WTC11 (cell line): ENCODE data around the gene LPCAT1. TPM values are rescaled to one million over a fixed set of nuclear protein-coding genes. Genes with fewer than 3 reads are reported as not detected.

ENCODE experiments used
- ATAC-seq: fragments of 200-7000 bp; cut with Tn5 transposase; 2 replicates; pipeline ENCODE4 v1.10.0; 2021; ENCODE audit warnings: mild to moderate bottlenecking, moderate library complexity
- CTCF ChIA-PET: fragments of 300-600 bp; sonication (Branson Sonifier 250); formaldehyde crosslinking; loops from one replicate; lab custom pipeline; 2021; ENCODE audit warnings: antibody characterized with exemption; lab: Charles Lee
- POLR2A ChIA-PET: fragments of 350-600 bp; sonication (Branson Sonifier 250); formaldehyde crosslinking; loops from one replicate; lab custom pipeline; 2021; ENCODE audit warnings: antibody characterized with exemption; lab: Charles Lee
- DNase-seq: peaks from one replicate; pipeline ENCODE4 v3.0.0; 2021; ENCODE audit warnings: low spot score
- H3K27ac Mint-ChIP-seq: 2 replicates; pipeline ENCODE4 v1.8.0; 2021; ENCODE audit warnings: mixed read lengths
- H3K27me3 Mint-ChIP-seq: 2 replicates; pipeline ENCODE4 v1.8.0; 2021; ENCODE audit warnings: low read depth, mild to moderate bottlenecking, moderate library complexity, mixed read lengths
- H3K36me3 Mint-ChIP-seq: 2 replicates; pipeline ENCODE4 v1.8.0; 2021; ENCODE audit warnings: mixed read lengths
- H3K4me1 Mint-ChIP-seq: 2 replicates; pipeline ENCODE4 v1.8.0; 2022; ENCODE audit warnings: mixed read lengths
- H3K4me3 Mint-ChIP-seq: 2 replicates; pipeline ENCODE4 v1.8.0; 2021; ENCODE audit warnings: mild to moderate bottlenecking, moderate library complexity, mixed read lengths
- H3K9me3 Mint-ChIP-seq: 2 replicates; pipeline ENCODE4 v1.8.0; 2021; ENCODE audit warnings: mixed read lengths
- AFF4 ChIP-seq: sonication (generic); formaldehyde crosslinking; IDR thresholded peaks from 2 replicates; pipeline ENCODE4 v1.8.1; 2023; ENCODE audit warnings: mild to moderate bottlenecking, missing genetic modification reagents, borderline replicate concordance
- ATF6 ChIP-seq: sonication (generic); formaldehyde crosslinking; IDR thresholded peaks from 2 replicates; pipeline ENCODE4 v1.8.1; 2023; ENCODE audit warnings: mild to moderate bottlenecking, missing genetic modification reagents
- EMX1 ChIP-seq: fragments of 250-450 bp; sonication (Bioruptor Pico); IDR thresholded peaks from 2 replicates; pipeline ENCODE4 v1.8.0; 2021; ENCODE audit warnings: mild to moderate bottlenecking
- HMGA2 ChIP-seq: fragments of 250-450 bp; sonication (Bioruptor Pico); IDR thresholded peaks from 2 replicates; pipeline ENCODE4 v1.4.0; 2021; ENCODE audit warnings: mild to moderate bottlenecking, moderate library complexity
- IRF1 ChIP-seq: sonication (generic); formaldehyde crosslinking; IDR thresholded peaks from 2 replicates; pipeline ENCODE4 v1.8.0; 2023; ENCODE audit warnings: missing genetic modification reagents
- IRF2 ChIP-seq: sonication (generic); formaldehyde crosslinking; IDR thresholded peaks from 2 replicates; pipeline ENCODE4 v1.8.0; 2022; ENCODE audit warnings: low read depth, missing genetic modification reagents, borderline replicate concordance
- KAT7 ChIP-seq: sonication (generic); formaldehyde crosslinking; IDR thresholded peaks from 2 replicates; pipeline ENCODE4 v1.8.1; 2023; ENCODE audit warnings: missing genetic modification reagents, mild to moderate bottlenecking, borderline replicate concordance
- NR2C2 ChIP-seq: sonication (generic); formaldehyde crosslinking; IDR thresholded peaks from 2 replicates; pipeline ENCODE4 v1.8.0; 2022; ENCODE audit warnings: mild to moderate bottlenecking, missing genetic modification reagents
- TEAD1 ChIP-seq: sonication (generic); formaldehyde crosslinking; IDR thresholded peaks from 2 replicates; pipeline ENCODE4 v1.8.0; 2022; ENCODE audit warnings: mild to moderate bottlenecking, missing genetic modification reagents
- ZBTB21 ChIP-seq: sonication (generic); formaldehyde crosslinking; IDR thresholded peaks from 2 replicates; pipeline ENCODE4 v1.8.1; 2023; ENCODE audit warnings: mild to moderate bottlenecking, missing genetic modification reagents, borderline replicate concordance
- ZNF232 ChIP-seq: sonication (generic); formaldehyde crosslinking; IDR thresholded peaks from 2 replicates; pipeline ENCODE4 v1.8.0; 2022; ENCODE audit warnings: mild to moderate bottlenecking, missing genetic modification reagents
- ZNF317 ChIP-seq: sonication (generic); formaldehyde crosslinking; IDR thresholded peaks from 2 replicates; pipeline ENCODE4 v1.8.1; 2023; ENCODE audit warnings: low read depth, mild to moderate bottlenecking, moderate library complexity, missing genetic modification reagents, borderline replicate concordance
- ZNF416 ChIP-seq: fragments of 250-450 bp; sonication (Bioruptor Pico); IDR thresholded peaks from 2 replicates; pipeline ENCODE4 v1.9.0; 2021; ENCODE audit warnings: mild to moderate bottlenecking, inconsistent platforms
- ZNF512 ChIP-seq: sonication (generic); formaldehyde crosslinking; IDR thresholded peaks from 2 replicates; pipeline ENCODE4 v1.8.1; 2022; ENCODE audit warnings: missing genetic modification reagents, borderline replicate concordance
- total RNA-seq: library from RNA; stranded (reverse); gene quantifications from 3 replicates; pipeline ENCODE4 v1.2.3, GENCODE V29; 2021
- TF ChIP-seq, protein P1 (sequence below): sonication (generic); formaldehyde crosslinking; IDR thresholded peaks from 2 replicates; pipeline ENCODE4 v1.8.0; 2022; ENCODE audit warnings: mild to moderate bottlenecking, missing genetic modification reagents
- TF ChIP-seq, protein P2 (sequence below): fragments of 250-450 bp; sonication (Bioruptor Pico); IDR thresholded peaks from 2 replicates; pipeline ENCODE4 v1.9.0; 2021; ENCODE audit warnings: mild to moderate bottlenecking
- TF ChIP-seq, protein P3 (sequence below): fragments of 250-450 bp; sonication (Bioruptor Pico); IDR thresholded peaks from 2 replicates; pipeline ENCODE4 v1.9.0; 2021; ENCODE audit warnings: mild to moderate bottlenecking
- TF ChIP-seq, protein P4 (sequence below): sonication (generic); formaldehyde crosslinking; IDR thresholded peaks from 2 replicates; pipeline ENCODE4 v1.8.1; 2023; ENCODE audit warnings: mild to moderate bottlenecking, missing genetic modification reagents, moderate library complexity

The LPCAT1 gene
- total RNA-seq, 1 experiment from 2014 or later = 206 TPM

DNA sequence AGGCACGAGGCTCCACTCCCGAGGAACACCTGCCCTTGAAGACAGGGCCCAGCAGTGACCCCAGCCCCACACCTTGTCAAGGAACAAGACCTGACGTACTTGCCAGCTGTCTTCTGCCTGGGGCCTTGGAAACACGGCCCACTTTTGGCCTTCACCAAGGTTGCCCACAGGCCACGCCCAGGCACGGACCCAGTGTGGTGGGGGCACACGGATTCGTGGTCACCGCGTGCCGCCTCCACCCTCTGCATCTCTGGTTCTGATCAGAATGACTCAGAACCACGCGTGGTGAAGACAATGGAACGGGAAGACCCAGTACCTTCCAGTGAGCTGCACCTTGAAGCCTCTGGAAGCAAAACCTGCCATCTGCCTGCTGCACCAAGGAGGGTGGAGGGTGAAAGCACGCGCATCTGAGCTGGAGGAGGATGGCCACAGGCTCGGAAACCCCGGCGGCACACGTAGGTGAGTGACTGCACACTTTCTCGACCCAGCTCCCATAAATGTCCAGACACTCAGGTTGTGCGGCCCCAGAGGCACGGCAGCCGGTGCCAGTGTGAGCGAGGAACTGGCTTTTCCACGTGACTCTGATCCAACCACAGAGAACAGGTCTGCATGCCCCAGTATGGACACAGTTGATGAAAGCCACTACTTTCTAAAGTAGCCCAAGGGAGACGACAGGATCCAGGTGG is 36.5 kb downstream of the LPCAT1 start (continued):
- TF ChIP-seq NR2C2 (CRISPR knock-in tag) (no peak), ATF6 (CRISPR knock-in tag) (no peak), TEAD1 (no peak)

DNA sequence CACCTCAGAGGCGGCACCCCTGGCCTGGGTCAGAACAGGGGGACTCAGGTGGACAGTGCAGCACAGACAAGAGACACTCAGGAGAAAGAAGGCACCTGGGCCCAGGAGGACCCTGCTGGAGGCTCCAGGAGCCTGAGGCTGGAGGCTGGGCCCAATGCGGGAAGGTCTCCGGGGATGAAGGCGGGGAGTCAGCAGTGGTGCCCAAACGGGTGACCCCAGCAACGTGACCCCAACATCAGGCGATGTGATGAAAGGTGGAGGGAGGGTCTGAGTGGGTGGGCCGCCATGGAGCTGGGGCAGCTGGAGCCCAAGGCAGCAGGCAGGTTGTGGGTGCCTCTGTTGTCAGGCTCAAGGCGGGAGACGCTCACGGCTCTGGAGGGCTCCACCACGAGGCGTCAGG is 37.5 kb downstream of the LPCAT1 start:
- TF ChIP-seq ZBTB21 (no peak), ZNF416 (CRISPR knock-in tag) (no peak), IRF1 (CRISPR knock-in tag) (no peak), EMX1 (CRISPR knock-in tag) (no peak), IRF2 (no peak)
- TF ChIP-seq, protein P1, sequence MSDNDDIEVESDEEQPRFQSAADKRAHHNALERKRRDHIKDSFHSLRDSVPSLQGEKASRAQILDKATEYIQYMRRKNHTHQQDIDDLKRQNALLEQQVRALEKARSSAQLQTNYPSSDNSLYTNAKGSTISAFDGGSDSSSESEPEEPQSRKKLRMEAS (CRISPR knock-in tag) = no peak
- CTCF ChIA-PET = interaction anchor here (1.4 kb wide), 1 partner anchor 157 kb away, joined by 3 read pairs; no protein-coding TSS in a partner anchor
- Mint-ChIP-seq H3K9me3 (no peaks in the 10 kb centered on the region), H3K36me3 (peaks cover 55% of the 10 kb centered on the region), H3K4me1 (no peaks in the 10 kb centered on the region), H3K27ac (no peak overlapping the region), H3K27me3 (no peaks in the 10 kb centered on the region), H3K4me3 (no peak overlapping the region)
- POLR2A ChIA-PET = no interaction called here
- no peak for DNase-seq
- no peak for ATAC-seq

DNA sequence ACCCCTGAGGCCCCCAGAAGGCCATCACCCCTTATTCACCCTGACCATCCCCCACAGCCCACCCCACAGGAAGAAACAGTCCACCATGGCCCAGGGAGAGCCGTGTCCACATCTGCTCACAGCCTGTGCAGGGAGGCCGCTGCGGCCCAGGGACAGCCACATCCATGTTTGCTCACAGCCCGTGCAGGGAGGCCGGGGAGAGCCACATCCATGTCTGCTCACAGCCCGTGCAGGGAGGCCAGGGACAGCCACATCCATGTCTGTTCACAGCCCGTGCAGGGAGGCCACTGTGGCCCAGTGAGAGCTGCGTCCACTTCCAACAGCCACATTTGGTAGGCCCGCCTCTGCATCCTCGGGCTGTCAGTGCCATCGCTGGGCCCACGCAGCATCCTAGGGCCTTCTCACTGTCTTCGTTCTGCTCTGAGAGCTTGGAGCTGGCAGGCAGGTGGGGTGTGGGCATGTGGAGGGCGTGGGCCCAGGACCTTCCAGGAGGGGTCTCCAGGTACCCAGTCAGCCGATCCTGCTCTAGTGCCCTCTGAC is 38.1 kb downstream of the LPCAT1 start:
- peaks cover 50% of the 10 kb centered on the region for H3K36me3 Mint-ChIP-seq
- no peak for ATAC-seq
- no peaks in the 10 kb centered on the region; the same call in 1 of the 2 replicates for H3K4me1 Mint-ChIP-seq
- TF ChIP-seq ZNF512 (CRISPR knock-in tag) (no peak), AFF4 (CRISPR knock-in tag) (no peak), KAT7 (CRISPR knock-in tag) (no peak), ZNF317 (no peak), EMX1 (CRISPR knock-in tag) (no peak), HMGA2 (CRISPR knock-in tag) (no peak), ZNF232 (CRISPR knock-in tag) (no peak)
- TF ChIP-seq, protein P2, sequence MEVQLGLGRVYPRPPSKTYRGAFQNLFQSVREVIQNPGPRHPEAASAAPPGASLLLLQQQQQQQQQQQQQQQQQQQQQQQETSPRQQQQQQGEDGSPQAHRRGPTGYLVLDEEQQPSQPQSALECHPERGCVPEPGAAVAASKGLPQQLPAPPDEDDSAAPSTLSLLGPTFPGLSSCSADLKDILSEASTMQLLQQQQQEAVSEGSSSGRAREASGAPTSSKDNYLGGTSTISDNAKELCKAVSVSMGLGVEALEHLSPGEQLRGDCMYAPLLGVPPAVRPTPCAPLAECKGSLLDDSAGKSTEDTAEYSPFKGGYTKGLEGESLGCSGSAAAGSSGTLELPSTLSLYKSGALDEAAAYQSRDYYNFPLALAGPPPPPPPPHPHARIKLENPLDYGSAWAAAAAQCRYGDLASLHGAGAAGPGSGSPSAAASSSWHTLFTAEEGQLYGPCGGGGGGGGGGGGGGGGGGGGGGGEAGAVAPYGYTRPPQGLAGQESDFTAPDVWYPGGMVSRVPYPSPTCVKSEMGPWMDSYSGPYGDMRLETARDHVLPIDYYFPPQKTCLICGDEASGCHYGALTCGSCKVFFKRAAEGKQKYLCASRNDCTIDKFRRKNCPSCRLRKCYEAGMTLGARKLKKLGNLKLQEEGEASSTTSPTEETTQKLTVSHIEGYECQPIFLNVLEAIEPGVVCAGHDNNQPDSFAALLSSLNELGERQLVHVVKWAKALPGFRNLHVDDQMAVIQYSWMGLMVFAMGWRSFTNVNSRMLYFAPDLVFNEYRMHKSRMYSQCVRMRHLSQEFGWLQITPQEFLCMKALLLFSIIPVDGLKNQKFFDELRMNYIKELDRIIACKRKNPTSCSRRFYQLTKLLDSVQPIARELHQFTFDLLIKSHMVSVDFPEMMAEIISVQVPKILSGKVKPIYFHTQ = no peak
- TF ChIP-seq, protein P3, sequence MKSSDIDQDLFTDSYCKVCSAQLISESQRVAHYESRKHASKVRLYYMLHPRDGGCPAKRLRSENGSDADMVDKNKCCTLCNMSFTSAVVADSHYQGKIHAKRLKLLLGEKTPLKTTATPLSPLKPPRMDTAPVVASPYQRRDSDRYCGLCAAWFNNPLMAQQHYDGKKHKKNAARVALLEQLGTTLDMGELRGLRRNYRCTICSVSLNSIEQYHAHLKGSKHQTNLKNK = no peak
- TF ChIP-seq, protein P4, sequence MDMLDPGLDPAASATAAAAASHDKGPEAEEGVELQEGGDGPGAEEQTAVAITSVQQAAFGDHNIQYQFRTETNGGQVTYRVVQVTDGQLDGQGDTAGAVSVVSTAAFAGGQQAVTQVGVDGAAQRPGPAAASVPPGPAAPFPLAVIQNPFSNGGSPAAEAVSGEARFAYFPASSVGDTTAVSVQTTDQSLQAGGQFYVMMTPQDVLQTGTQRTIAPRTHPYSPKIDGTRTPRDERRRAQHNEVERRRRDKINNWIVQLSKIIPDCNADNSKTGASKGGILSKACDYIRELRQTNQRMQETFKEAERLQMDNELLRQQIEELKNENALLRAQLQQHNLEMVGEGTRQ = no peak

More for the DNA sequence above, 38.1 kb downstream of the LPCAT1 start:
- Mint-ChIP-seq H3K27me3 (no peaks in the 10 kb centered on the region), H3K27ac (no peak overlapping the region), H3K9me3 (no peaks in the 10 kb centered on the region), H3K4me3 (no peak overlapping the region)
- POLR2A ChIA-PET = no interaction called here
- no peak for DNase-seq
- CTCF ChIA-PET = no interaction called here
